22Rv1 (cell line): Measurements from ENCODE around the gene KAT5.

Experiments
- ZFX ChIP-seq: fragments of 450-650 bp; IDR thresholded peaks from 2 replicates; pipeline ENCODE4 v1.6.1; 2017; ENCODE audit warnings: antibody characterized with exemption, borderline replicate concordance
- TF ChIP-seq, protein P1 (sequence below): fragments of 450-650 bp; IDR thresholded peaks from 2 replicates; pipeline ENCODE4 v1.5.1; 2017; ENCODE audit warnings: mild to moderate bottlenecking

GRCh38 chr11:65662799-65663638 lies 49.0 kb upstream of the KAT5 start, which contains the start of gene RELA:
- TF ChIP-seq, protein P1, sequence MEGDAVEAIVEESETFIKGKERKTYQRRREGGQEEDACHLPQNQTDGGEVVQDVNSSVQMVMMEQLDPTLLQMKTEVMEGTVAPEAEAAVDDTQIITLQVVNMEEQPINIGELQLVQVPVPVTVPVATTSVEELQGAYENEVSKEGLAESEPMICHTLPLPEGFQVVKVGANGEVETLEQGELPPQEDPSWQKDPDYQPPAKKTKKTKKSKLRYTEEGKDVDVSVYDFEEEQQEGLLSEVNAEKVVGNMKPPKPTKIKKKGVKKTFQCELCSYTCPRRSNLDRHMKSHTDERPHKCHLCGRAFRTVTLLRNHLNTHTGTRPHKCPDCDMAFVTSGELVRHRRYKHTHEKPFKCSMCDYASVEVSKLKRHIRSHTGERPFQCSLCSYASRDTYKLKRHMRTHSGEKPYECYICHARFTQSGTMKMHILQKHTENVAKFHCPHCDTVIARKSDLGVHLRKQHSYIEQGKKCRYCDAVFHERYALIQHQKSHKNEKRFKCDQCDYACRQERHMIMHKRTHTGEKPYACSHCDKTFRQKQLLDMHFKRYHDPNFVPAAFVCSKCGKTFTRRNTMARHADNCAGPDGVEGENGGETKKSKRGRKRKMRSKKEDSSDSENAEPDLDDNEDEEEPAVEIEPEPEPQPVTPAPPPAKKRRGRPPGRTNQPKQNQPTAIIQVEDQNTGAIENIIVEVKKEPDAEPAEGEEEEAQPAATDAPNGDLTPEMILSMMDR, result no peak; the same call in 1 of the 2 replicates
- TF ChIP-seq ZFX, result no peak
